HG02870 (cell line): ENCODE measurements around the gene SLC23A3.
A peak's percentile ranks its signal among the peaks of the same experiment; 100 is the strongest.
"Not testable (repeated sequence)": the region's sequence is repeated elsewhere in the genome, so short reads cannot be mapped to it uniquely, and the experiment has no call there.

Source experiments
- ATAC-seq: cut with Tn5 transposase; IDR thresholded peaks from one replicate; pipeline ENCODE4 v1.9.1; 2021; ENCODE audit warnings: mild to moderate bottlenecking, moderate library complexity; ENCODE audit not compliant: unreplicated experiment

SLC23A3 gene

DNA sequence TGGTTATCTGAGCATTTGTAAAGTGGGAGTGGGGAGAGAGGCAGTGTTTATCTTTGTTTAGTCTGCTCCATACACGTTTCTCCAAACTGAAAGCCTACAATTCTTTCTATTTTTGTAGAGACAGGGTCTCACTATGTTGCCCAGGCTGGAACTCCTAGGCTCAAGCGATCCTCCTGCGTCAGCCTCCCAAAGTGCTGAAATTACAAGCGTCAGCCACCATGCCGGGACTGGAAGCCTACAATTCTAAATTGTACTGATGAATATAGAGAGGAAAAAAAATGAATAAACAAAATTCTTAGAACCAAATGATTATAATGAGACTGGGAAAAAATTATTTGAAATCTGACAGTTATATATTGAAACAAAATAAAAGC is 35.3 kb upstream of the SLC23A3 start:
- no peak for ATAC-seq

DNA sequence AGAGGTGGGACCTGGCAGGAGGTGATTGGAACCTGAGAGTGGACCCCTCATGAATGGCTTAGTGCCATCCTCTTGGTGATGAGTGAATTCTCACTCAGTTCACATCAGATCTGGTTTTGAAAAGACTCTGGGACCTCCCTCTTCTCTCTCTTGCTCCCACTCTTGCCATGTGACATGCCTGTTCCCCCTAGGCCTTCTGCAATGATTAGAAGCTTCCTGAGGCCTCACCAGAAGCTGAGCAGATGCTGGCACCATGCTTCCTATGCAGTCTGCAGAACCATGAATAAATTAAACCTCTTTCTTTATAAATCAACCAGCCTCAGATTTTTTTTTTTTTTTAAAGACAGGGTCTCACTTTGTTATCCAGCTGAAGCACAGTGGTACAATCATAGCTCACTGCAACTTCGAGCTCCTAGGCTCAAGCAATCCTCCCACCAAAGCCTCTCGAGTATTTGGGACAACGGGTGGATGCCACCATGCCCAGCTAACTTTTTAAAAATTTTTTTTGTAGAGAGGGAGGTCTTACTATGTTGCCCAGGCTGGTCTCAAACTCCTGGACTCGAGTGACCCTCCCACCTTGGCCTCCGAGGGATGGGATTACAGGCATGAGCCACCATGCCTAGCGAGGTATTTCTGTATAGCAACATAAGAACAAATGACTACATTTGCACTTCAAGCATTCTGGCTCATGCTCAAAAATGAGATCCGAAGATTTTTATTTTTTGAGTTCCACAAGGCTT is 34.8 kb upstream of the SLC23A3 start:
- ATAC-seq, result no peak

DNA sequence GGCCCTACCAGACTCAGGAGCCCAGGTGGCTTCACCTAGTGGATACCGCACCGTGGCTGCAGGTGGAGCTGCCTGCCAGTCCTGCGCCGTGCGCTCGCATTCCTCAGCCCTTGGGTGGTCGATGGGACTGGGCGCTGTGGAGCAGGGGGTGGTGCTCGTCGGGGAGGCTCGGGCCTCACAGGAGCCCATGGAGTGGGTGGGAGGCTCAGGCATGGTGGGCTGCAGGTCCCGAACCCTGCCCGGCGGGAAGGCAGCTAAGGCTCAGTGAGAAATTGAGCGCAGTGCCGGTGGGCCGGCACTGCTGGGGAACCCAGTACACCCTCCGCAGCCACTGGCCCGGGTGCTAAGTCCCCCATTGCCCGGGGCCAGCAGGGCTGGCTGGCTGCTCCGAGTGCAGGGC is 31.5 kb upstream of the SLC23A3 start:
- ATAC-seq, result not testable (repeated sequence)

DNA sequence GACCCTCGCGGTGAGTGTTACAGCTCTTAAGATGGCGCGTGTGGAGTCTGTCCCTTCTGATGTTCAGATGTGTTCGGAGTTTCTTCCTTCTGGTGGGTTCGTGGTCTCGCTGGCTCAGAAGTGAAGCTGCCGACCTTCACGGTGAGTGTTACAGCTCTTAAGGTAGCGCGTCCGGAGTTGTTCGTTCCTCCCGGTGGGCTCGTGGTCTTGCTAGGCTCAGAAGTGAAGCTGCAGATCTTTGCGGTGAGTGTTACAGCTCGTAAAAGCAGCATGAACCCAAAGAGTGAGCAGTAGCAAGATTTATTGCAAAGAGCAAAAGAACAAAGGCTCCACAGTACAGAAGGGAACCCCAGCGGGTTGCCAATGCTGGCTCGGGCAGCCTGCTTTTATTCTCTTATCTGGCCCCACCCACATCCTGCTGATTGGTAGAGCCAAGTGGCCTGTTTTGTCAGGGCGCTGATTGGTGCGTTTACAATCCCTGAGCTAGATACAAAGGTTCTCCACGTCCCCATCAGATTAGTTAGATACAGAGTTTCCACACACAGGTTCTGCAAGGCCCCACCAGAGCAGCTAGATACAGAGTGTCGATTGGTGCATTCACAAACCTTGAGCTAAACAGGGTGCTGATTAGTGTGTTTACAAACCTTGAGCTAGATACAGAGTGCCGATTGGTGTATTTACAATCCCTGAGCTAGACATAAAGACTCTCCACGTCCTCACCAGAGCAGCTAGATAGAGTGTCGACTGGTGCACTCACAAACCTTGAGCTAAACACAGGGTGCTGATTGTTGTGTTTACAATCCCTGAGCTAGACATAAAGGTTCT is 30.9 kb upstream of the SLC23A3 start:
- ATAC-seq, result not testable (repeated sequence)

DNA sequence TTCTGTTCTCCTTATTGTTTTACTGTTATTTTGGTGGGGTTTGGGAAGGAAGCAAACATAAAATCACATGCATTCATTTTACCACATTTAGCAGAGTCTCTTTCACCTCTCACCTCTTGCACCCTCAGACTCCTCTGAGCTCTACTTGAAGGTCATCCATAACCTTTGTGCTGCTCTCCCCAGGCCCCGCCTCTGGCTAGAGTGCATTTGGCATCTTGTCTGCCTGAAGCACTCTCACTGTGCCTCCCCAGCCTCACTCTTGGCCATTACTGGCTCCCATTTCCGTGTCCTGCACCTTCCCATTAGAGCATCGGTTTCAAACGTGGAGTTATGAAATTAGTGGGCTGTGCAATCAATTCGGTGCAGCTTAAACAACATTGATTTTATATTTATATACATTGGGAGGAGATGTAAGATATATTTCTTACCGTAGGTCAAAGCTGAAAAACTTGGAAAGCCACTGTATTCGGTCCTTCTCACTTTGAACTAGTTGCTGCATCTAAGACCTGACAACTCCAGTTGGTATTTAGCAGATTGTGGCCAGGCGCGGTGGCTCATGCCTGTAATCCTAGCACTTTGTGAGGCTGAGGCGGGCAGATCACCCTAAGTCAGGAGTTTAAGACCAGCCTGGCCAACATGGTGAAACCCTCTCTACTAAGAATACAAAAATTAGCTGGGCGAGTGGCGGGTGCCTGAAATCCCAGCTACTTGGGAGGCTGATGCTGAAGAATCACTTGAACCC is 29.8 kb upstream of the SLC23A3 start:
- no peak for ATAC-seq

DNA sequence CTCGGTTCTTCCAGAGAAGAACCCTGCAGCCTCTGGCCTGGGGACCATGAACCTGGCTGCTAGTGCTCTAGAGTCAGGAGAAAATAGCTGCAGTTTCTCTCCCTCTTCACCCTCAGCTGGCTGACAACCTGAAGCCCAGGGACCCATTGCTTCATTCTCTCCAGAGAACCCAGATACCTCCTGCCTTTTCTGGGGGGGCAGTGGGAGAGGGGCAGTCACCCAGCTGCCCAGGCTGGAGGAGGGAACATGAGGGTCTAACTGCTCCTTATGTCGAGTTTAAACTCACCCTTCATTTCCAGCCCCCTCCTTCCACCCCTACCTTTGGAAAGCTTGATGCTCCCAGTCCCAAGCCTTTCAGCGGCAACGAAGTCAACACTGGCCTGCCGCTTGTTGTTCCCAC is 29.1 kb upstream of the SLC23A3 start:
- no peak for ATAC-seq

DNA sequence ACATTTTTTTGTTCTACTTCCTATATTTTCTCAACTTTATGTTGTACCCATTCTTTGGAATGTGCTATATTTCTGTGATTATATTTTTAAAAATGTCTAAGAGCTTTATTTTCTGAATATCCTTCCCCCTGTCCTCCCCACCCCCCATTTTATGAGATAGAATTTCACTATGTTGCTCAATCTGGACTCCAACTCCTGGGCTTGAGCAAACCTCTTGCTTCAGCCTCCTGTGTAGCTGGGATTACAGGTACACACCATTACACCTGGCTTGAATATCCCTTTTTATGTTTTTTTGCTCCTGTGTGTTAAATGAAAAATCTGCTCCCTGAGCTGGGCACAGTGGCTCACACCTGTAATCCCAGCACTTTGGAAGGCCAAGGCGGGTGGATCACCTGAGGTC is 27.6 kb upstream of the SLC23A3 start:
- ATAC-seq, result no peak

DNA sequence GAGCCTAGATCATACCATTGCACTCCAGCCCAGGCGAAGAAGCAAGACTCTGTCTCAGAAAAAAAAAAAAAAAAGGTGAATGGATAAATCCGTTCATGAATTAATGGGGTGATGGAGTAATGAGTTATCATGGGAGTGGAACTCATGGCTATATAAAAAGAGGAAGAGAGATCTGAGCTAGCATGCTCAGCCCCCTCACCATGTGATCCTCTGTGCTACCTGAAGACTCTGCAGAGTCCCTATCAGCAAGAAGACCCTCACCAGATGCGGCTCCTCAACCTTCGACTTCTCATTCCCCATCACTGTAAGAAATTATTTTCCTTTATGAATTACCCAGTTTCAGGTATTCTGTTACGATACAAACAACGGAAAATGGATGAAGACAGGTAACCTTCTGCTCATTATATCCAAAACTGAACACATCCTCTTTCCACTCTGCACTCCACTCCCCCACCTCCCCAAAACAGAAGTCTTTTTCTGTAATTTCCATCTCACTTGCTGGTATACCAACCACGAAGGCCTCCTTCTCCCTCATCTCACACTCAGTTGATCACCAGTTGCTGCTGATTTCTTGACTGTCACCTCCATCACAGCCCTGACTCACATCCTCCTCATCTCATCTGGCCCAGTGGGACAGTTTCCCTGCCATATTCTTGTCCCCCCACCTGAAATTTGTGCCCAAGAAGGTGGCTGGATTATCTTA is 17.1 kb upstream of the SLC23A3 start:
- peak; percentile 45 for ATAC-seq

DNA sequence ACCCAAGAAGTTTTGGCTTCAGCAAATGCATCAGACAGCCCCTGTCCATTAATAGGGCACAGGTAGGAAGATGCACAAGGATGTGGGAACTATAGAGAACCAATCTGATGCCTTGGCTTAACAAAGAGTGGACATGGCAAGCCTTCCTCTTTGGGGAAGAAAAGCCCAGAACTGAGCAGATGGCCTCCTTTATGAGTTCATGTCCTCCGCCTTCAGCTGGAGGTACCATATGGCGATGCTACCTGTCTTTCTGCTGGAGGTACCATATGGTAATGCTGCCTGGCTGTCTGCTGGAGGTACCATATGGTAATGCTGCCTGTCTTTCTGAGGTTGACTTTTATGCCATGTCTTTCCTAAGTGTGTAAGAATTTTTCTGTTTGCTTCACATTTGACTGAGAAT is 14.3 kb upstream of the SLC23A3 start:
- no peak for ATAC-seq

DNA sequence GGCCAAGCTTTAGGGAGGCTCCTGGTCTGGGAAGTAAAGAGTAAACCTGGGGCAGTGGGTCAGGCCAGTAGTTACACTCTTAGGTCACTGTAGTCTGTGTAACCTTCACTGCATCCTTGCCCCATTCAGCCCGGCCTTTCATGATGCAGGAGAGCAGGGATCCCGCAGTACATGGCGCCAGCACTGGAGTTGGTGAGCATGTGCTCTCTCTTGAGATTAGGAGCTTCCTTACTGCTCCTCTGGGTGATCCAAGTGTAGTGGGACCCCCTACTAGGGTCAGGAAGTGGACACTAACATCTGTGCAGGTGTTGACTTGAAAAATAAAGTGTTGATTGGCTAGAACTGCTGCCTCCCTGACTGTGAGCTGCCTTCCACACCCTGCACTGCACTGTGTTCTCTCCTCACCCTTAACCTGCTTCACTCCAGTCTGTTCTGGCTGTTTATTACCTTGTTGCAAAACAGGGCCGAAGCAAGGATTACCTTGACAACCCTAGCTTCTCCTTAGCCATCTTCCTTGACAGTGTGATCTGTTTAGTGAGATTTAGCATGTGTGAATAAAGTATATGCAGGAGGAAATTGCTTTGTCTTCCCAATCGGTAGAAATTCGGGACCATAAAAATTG is 13.4 kb upstream of the SLC23A3 start:
- ATAC-seq, result no peak

DNA sequence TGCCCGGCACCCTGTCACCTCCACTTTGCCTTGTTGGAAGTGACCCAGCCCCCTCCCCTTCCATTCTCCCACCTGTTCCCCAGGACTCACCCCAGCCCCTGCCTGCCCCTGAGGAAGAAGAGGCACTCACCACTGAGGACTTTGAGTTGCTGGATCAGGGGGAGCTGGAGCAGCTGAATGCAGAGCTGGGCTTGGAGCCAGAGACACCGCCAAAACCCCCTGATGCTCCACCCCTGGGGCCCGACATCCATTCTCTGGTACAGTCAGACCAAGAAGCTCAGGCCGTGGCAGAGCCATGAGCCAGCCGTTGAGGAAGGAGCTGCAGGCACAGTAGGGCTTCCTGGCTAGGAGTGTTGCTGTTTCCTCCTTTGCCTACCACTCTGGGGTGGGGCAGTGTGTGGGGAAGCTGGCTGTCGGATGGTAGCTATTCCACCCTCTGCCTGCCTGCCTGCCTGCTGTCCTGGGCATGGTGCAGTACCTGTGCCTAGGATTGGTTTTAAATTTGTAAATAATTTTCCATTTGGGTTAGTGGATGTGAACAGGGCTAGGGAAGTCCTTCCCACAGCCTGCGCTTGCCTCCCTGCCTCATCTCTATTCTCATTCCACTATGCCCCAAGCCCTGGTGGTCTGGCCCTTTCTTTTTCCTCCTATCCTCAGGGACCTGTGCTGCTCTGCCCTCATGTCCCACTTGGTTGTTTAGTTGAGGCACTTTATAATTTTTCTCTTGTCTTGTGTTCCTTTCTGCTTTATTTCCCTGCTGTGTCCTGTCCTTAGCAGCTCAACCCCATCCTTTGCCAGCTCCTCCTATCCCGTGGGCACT is 12.7 kb upstream of the SLC23A3 start:
- ATAC-seq, result no peak

DNA sequence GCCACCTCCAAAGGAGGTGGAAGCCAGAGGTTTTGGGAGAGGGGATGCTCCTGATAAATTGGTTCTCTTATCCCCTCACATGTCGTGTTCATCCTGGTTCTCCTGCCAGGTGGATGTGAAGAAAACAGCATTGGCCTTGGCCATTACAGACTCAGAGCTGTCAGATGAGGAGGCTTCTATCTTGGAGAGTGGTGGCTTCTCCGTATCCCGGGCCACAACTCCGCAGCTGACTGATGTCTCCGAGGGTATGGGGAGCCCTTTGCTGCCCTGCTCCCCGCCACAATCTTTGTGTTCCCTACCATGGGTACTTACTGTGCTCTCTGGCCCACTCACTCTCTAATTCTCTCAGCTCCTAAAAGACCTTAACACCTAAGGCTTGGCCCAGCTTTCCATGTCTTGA is 11.7 kb upstream of the SLC23A3 start:
- no peak for ATAC-seq

DNA sequence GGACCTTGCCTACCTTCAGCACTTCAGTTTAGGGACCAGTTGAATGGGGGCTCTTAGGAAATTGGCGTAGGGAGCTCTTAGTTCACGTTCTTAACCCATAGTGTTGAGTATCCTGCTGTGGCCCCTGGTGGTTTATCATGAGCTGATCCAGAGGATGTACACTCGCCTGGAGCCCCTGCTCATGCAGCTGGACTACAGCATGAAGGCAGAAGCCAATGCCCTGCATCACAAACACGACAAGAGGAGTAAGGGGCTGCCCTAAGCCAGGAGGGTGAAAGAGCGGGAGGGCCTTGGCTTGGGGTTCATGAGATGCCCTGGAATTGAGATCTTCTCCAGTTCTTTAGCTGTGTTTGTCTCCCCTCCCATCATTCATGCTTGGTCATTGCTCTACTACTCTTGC is 11.1 kb upstream of the SLC23A3 start:
- no peak for ATAC-seq

DNA sequence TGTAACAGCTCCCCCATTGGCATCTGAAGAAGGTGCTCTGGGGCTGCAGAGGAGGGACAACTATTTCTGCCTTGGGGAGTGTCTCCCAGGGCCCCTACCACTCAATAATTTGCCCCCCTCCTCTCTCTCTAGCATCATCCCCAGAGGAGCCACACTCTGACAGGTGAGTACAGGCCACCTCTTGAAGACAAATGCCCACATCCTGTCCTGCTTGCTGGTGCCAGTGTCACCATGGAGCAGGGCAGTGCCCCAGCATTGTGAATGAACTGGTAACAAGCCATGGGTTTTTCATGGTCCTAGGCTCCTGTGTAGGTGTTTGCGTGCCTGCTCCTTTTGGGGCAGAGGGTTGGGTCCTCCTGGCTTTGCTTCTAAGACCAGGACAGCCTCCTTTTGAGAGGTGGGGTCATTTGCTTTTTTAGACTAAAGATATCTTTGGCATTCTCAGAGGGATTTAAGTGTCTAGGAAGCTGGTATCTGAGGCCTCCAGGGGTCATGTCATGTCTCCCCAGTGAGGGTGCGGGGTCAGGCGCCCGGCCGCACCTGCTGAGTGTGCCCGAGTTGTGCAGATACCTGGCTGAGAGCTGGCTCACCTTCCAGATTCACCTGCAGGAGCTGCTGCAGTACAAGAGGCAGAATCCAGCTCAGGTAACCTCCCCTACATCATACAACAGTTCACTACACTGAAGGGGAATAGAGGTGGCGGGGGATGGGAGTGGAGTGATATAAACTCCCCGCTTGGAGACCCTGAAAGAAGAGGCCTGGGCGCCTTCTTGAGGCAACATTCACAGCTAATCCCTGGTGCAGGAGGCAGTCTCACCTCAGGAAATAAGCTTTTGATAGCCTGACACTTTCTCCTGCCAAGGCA is 10.0 kb upstream of the SLC23A3 start:
- no peak for ATAC-seq

DNA sequence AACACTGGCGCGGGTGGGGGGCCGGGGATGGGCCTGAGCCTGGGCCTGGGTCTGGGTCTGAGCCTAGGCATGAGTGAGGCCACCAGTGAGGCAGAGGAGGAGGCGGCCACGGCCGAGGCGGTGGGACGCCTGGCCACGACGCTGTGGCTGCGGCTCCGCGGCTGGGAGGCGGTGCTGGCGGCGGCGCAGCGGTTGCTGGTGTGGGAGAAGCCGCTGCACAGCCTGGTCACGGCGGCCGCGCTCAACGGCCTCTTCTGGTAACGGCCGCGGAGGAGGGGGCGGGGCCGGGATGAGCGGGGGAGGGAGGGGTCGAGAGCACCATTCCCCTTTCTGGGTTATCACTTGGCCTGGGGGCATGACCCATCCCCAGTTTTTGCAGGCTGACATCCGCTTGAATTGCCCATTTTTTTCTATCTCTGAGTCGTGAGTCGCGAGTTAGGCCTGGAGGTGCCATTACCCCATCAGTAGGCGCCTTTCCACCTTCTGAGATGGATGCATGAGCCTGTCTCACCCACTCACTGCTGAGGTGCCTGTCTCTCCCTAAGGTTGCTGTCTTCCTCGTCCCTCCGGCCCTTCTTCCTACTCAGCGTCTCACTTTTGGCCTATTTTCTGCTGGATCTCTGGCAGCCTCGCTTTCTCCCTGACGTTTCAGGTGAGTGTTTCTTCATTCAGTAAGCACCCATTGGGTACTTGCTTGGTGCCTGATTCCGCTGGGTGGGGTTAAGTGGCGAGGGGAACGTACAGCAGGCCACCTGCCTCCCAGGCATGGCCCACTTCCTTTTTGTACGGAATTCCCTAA is 8.7 kb upstream of the SLC23A3 start:
- ATAC-seq, result peak; percentile 16

DNA sequence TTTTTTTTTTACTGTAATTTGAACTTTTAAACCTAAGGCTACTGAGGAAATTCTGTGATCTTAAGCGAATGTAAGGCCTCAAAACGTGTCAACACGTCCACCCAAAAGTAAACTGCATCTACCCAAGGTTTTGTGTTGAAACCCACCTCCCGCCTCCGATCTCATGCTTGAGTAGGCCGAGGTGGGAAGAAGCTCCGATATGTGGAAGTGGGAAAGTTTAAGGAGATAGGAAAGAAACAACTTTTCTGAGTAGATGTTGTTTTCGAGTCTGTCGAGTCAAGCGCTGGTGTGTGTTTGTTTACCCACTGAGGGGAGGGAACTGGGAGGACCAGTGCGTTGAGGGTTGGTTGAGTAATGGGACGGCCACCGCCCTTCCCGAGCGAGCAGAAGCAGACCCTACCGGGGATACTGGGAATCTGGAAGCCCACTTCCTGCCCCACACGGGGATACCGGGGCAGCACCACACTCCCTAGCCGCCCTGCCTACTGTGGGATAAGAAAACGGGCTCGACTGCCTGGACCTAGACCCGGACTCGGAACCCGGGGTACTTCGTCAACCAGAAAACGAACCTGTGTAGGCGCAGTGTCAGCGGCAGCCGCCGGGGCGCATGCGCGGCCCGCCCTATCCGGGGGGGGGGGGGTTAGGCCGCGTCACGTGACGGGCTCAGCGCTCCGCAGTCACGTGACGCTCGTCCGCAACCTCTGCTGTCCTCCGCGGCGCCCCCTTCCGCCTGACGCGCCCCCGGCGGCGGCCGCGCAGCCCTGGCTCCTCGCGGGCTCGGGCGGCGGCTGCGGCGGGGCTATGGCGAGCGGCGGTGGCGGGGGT is 7.9 kb upstream of the SLC23A3 start, which contains the start of gene RETREG2:
TSS of gene RETREG2 (plus strand) at position 724 of the 825 bp plus-strand sequence. CDS start at position 802, 78 bp downstream.
- ATAC-seq, result peak; percentile 35
